Suprapubic skin (tissue), 4 donors: ENCODE results near the gene PFDN5.

ENCODE experiments used
- EP300 ChIP-seq: sonication (generic); formaldehyde crosslinking; IDR thresholded peaks from one replicate; pipeline ENCODE4 v1.6.1; 2017; ENCODE audit warnings: antibody characterized with exemption
- POLR2A ChIP-seq, 2 donors: fragments of 450-650 bp; IDR thresholded peaks; one replicate each; pipeline ENCODE4 v1.6.1; 2017; ENCODE audit warnings: antibody characterized with exemption in 2 of 2, mild to moderate bottlenecking in 2 of 2, moderate library complexity in 2 of 2
- POLR2AphosphoS5 ChIP-seq, 3 donors: sonication (generic); formaldehyde crosslinking; IDR thresholded peaks; one replicate each; pipeline ENCODE4 v1.6.1; 2017; ENCODE audit warnings: antibody characterized with exemption in 3 of 3
- TF ChIP-seq, protein P1 (sequence below), 2 donors: fragments of 200-600 bp in 1 of 2; fragments of 450-650 bp in 1 of 2; sonication (generic) in 1 of 2; IDR thresholded peaks; one replicate each; pipeline ENCODE4 v1.5.1; 2016 to 2019; ENCODE audit warnings: antibody characterized with exemption in 2 of 2, mild to moderate bottlenecking in 1 of 2, moderate library complexity in 1 of 2

DNA sequence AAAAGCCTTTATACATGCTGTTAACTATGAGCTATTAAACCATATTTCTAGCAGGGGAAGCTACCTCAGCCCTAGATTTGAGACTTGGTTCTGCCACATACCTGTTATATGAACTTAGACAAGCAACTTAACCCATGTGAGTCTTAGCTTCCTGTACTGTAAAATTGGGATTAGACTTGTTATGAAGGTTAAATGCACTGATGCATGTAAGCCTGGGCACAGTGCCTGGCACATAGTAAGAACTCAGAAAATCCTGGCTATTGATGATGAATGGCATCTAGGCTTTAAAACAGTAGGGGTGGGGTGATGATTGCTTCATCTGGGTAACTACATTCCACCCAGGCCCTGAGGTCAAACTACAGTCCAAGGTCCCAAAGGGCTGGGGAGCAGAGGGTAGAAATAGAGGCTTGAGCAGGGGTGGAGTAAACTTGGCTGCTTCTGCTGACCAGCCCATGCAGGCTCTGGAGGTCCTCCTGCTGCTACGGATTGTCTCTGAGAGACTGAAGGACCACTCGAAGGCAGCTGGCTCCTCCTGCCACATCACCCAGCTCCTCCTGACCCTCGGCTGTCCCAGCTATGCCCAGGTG, 16.0 kb upstream of the PFDN5 start:
- TF ChIP-seq POLR2AphosphoS5 (IDR thresholded peaks at IDR 0.05) (no peak), POLR2A (IDR thresholded peaks at IDR 0.05) (no peak), EP300 (no peak)
- TF ChIP-seq, protein P1, sequence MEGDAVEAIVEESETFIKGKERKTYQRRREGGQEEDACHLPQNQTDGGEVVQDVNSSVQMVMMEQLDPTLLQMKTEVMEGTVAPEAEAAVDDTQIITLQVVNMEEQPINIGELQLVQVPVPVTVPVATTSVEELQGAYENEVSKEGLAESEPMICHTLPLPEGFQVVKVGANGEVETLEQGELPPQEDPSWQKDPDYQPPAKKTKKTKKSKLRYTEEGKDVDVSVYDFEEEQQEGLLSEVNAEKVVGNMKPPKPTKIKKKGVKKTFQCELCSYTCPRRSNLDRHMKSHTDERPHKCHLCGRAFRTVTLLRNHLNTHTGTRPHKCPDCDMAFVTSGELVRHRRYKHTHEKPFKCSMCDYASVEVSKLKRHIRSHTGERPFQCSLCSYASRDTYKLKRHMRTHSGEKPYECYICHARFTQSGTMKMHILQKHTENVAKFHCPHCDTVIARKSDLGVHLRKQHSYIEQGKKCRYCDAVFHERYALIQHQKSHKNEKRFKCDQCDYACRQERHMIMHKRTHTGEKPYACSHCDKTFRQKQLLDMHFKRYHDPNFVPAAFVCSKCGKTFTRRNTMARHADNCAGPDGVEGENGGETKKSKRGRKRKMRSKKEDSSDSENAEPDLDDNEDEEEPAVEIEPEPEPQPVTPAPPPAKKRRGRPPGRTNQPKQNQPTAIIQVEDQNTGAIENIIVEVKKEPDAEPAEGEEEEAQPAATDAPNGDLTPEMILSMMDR (IDR thresholded peaks at IDR 0.05): no peak
